Parathyroid adenoma (tissue), 2 donors: ENCODE data around the gene AADACL3.
"Not testable (repeated sequence)": the region's sequence is repeated elsewhere in the genome, so short reads cannot be mapped to it uniquely, and the experiment has no call there.

Experiments used
- H2AFZ ChIP-seq: fragments of 300-600 bp; sonication (generic); one replicate; pipeline ENCODE4 v1.7.0; 2017; ENCODE audit warnings: antibody characterized with exemption, mild to moderate bottlenecking
- H3K27ac ChIP-seq: fragments of 300-600 bp; sonication (generic); one replicate; pipeline ENCODE4 v1.7.0; 2017
- H3K27me3 ChIP-seq: fragments of 300-600 bp; sonication (generic); one replicate; pipeline ENCODE4 v1.7.0; 2017; ENCODE audit warnings: low read length; ENCODE audit not compliant: control insufficient read depth, insufficient read depth
- H3K36me3 ChIP-seq: fragments of 300-600 bp; sonication (generic); one replicate; pipeline ENCODE4 v1.7.0; 2017; ENCODE audit warnings: low read length; ENCODE audit not compliant: control insufficient read depth, insufficient read depth
- H3K4me1 ChIP-seq: fragments of 300-600 bp; sonication (generic); one replicate; pipeline ENCODE4 v1.7.0; 2017; ENCODE audit warnings: control low read depth
- H3K4me2 ChIP-seq: fragments of 300-600 bp; sonication (generic); one replicate; pipeline ENCODE4 v1.7.0; 2017; ENCODE audit warnings: low read length
- H3K4me3 ChIP-seq: fragments of 300-600 bp; sonication (generic); one replicate; pipeline ENCODE4 v1.7.0; 2017; ENCODE audit warnings: low read depth, low read length
- H3K79me2 ChIP-seq: fragments of 300-600 bp; sonication (generic); one replicate; pipeline ENCODE4 v1.7.0; 2017; ENCODE audit warnings: control low read depth
- H3K9ac ChIP-seq: fragments of 300-600 bp; sonication (generic); one replicate; pipeline ENCODE4 v1.7.0; 2017; ENCODE audit warnings: mild to moderate bottlenecking
- H3K9me3 ChIP-seq: fragments of 300-600 bp; sonication (generic); one replicate; pipeline ENCODE4 v1.7.0; 2017; ENCODE audit warnings: low read length; ENCODE audit not compliant: control insufficient read depth
- CTCF ChIP-seq: fragments of 300-600 bp; sonication (generic); IDR thresholded peaks from one replicate; pipeline ENCODE4 v1.7.0; 2017; ENCODE audit warnings: antibody characterized with exemption, mild to moderate bottlenecking
- donor health status: primary hyperparathyroidism.

Gene AADACL3

GRCh38 chr1:12709091-12709491 lies 6.8 kb upstream of the AADACL3 start:
- no peaks in the 10 kb centered on the region for H3K36me3 ChIP-seq

GRCh38 chr1:12709696-12710095 lies 6.2 kb upstream of the AADACL3 start:
- Histone ChIP-seq H3K27ac (no peak overlapping the region), H3K79me2 (no peaks in the 10 kb centered on the region), H3K9ac (no peak overlapping the region), H3K4me3 (no peak overlapping the region), H3K36me3 (no peaks in the 10 kb centered on the region), H3K9me3 (no peaks in the 10 kb centered on the region), H2AFZ (no peak overlapping the region), H3K4me2 (no peak overlapping the region), H3K4me1 (no peaks in the 10 kb centered on the region), H3K27me3 (no peaks in the 10 kb centered on the region)
- no peak for TF ChIP-seq CTCF

More at GRCh38 chr1:12709091-12709491, 6.8 kb upstream of the AADACL3 start:
- H3K4me1 ChIP-seq, result no peaks in the 10 kb centered on the region
- H3K27ac ChIP-seq, result no peak overlapping the region
- H2AFZ ChIP-seq, result no peak overlapping the region
- H3K9me3 ChIP-seq, result no peaks in the 10 kb centered on the region
- no peaks in the 10 kb centered on the region for H3K79me2 ChIP-seq
- H3K9ac ChIP-seq, result no peak overlapping the region
- H3K4me2 ChIP-seq, result no peak overlapping the region
- no peak for TF ChIP-seq CTCF
- H3K4me3 ChIP-seq, result no peak overlapping the region
- no peaks in the 10 kb centered on the region for H3K27me3 ChIP-seq

- H3K27ac ChIP-seq, result no peak overlapping the region
- H3K4me2 ChIP-seq, result no peak overlapping the region
- H3K79me2 ChIP-seq, result no peaks in the 10 kb centered on the region
- TF ChIP-seq CTCF, result no peak
- H3K36me3 ChIP-seq, result no peaks in the 10 kb centered on the region
- H2AFZ ChIP-seq, result no peak overlapping the region
- H3K9ac ChIP-seq, result no peak overlapping the region
- no peaks in the 10 kb centered on the region for H3K27me3 ChIP-seq
- no peaks in the 10 kb centered on the region for H3K4me1 ChIP-seq
- no peaks in the 10 kb centered on the region for H3K9me3 ChIP-seq
- no peak overlapping the region for H3K4me3 ChIP-seq
These were observed 4.4 kb upstream of the AADACL3 start for GRCh38 chr1:12711536-12711935.

- no peak overlapping the region for H3K27ac ChIP-seq
- TF ChIP-seq CTCF, result no peak
These were observed 3.8 kb upstream of the AADACL3 start for GRCh38 chr1:12712076-12712475.

GRCh38 chr1:12712929-12713328 lies 3.0 kb upstream of the AADACL3 start:
- H3K4me1 ChIP-seq, result no peaks in the 10 kb centered on the region
- no peak overlapping the region for H3K27ac ChIP-seq
- no peaks in the 10 kb centered on the region for H3K79me2 ChIP-seq
- no peak overlapping the region for H3K9ac ChIP-seq
- no peak overlapping the region for H3K4me3 ChIP-seq
- H3K36me3 ChIP-seq, result no peaks in the 10 kb centered on the region
- TF ChIP-seq CTCF, result no peak
- H3K4me2 ChIP-seq, result no peak overlapping the region
- H2AFZ ChIP-seq, result no peak overlapping the region
- no peaks in the 10 kb centered on the region for H3K9me3 ChIP-seq
- no peaks in the 10 kb centered on the region for H3K27me3 ChIP-seq

More at GRCh38 chr1:12712076-12712475, 3.8 kb upstream of the AADACL3 start:
- no peaks in the 10 kb centered on the region for H3K27me3 ChIP-seq
- no peak overlapping the region for H3K4me3 ChIP-seq
- H3K4me1 ChIP-seq, result no peaks in the 10 kb centered on the region
- no peak overlapping the region for H2AFZ ChIP-seq
- no peaks in the 10 kb centered on the region for H3K9me3 ChIP-seq
- no peaks in the 10 kb centered on the region for H3K79me2 ChIP-seq
- H3K9ac ChIP-seq, result no peak overlapping the region
- no peaks in the 10 kb centered on the region for H3K36me3 ChIP-seq
- no peak overlapping the region for H3K4me2 ChIP-seq

- not testable (repeated sequence) for H3K27me3 ChIP-seq, H3K27ac ChIP-seq, H3K36me3 ChIP-seq, H3K4me1 ChIP-seq, H3K79me2 ChIP-seq, H3K9me3 ChIP-seq, H3K4me2 ChIP-seq, H3K9ac ChIP-seq, H2AFZ ChIP-seq, H3K4me3 ChIP-seq
These were observed 2.3 kb upstream of the AADACL3 start for GRCh38 chr1:12713651-12714050.
